Endometrial microvascular endothelial cells (primary cell): ENCODE results near the gene PSMA8. TPM values are rescaled to one million over a fixed set of nuclear protein-coding genes. Genes with fewer than 3 reads are reported as not detected.
"Not testable (repeated sequence)": the region's sequence is repeated elsewhere in the genome, so short reads cannot be mapped to it uniquely, and the experiment has no call there.

Experiments used
- in situ Hi-C: cut with HindIII; loops from 2 replicates; pipeline ENCODE4 v1.10.0; 2017; ENCODE audit warnings: low sequenced_read_pairs, low pct_unique_long_range_greater_than_20kb; ENCODE audit errors: inconsistent ontology term
- total RNA-seq: library from RNA; depleted of rRNA; stranded (reverse); fragments of >200 nt; gene quantifications from one replicate; pipeline ENCODE4 v1.2.3, GENCODE V29; 2015; ENCODE audit errors: inconsistent ontology term

Gene PSMA8
- total RNA-seq, 1 donor from 2014 or later, result not detected

DNA sequence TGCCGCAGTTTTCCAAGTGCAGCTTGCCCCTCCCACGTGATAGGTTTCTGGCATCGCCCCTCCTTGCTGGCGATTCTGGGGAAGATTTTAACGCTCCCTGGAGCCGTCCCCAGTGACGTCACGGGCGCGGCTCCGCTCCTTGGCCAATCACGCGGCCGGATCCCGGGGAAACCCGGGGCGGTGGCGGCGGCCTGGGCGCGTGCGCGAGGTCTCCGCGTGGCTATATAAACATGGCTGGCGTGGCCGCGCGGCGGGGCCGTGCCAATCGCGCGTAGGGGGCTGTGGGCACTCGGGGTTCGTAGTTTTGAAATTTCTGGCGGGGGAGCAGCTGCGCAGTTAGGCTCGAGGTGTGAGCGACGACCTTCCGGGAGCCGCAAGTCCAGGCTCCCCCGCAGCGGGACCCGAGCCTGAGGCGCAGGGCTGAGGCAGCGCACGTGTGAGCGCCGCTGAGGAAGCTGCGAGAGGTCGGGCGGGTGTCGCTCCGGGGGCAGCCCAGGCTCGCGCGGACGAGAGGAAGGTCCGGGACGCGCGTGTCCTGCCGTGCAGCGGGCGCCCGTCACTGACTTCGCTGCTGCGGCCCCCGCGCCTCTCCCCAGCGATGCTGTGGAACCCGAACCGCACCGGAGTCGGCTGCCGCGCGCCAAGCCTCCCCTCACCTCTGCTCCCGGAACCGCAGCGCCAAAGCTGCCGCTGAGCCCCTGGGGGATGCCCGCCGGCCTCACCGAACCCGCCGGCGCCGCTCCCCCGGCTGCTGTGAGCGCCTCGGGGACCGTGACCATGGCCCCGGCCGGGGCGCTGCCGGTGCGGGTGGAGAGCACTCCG, 92.8 kb downstream of the PSMA8 start, which contains the start of gene TAF4B:
Gene TAF4B (plus strand): TSS at position 217 of the 822 bp plus-strand sequence. CDS start 489 bp downstream, at position 706.
- in situ Hi-C loops, result no loop called here

DNA sequence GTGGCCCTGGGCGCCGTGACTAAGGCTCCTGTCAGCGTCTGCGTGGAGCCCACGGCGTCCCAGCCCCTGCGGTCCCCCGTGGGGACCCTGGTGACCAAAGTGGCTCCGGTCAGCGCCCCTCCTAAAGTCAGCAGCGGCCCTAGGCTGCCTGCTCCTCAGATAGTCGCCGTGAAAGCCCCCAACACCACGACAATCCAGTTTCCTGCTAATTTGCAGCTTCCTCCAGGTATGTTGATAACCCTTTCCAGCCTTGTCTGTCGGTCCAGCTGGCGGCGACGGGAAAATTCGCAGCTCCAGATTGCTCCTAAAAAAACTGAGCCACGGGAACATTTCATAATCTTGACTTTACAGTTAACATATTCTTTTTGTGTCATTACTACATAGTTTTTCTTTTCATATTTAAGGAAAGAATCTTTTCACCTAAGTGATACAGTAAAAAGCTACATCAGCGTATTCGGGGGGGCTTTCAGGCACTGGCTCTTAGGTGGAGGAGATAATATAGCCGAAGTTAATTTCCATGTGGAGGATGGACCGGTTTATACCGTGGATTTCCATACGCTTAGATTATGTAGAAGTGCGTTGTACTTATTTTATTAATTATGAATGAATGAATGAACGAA, 93.5 kb downstream of the PSMA8 start:
- in situ Hi-C loops, result no loop called here

DNA sequence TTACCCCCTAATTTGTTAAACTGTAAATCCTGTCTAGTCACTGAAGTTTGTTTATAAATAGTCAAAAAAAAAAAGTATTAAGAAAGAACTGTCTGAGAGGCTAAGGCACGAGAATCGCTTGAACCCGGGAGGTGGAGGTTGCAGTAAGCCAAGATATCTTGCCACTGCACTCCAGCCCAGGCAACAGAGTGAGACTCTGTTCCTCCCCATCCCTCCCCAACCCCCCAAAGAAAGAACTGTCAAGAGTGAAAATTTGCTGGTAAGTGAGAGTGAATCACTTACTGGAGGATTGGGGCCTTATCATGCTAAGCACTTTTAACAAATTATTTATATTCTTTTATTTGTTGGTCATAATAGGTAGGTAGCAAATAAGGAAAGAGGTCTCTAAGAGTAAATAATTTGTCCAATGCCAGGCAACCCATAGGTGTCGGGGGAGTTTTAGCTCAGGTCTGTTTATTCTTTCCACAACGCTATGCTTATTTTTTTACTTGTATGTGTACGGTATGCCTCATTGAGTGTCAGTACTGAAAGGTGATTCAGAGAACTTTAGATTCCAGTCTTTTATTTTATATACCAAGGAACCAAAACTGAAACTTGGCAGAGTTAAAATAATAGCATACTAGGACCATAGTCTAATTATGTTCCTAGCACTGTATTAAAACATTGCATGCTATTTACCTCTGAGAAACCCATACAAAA, 95.0 kb downstream of the PSMA8 start:
- in situ Hi-C loops, result no loop called here

- in situ Hi-C loops, result no loop called here
These were observed 96.8 kb downstream of the PSMA8 start for GRCh38 chr18:26230497-26230896.

- in situ Hi-C loops, result no loop called here
These were observed 99.5 kb downstream of the PSMA8 start for GRCh38 chr18:26233208-26233607.

DNA sequence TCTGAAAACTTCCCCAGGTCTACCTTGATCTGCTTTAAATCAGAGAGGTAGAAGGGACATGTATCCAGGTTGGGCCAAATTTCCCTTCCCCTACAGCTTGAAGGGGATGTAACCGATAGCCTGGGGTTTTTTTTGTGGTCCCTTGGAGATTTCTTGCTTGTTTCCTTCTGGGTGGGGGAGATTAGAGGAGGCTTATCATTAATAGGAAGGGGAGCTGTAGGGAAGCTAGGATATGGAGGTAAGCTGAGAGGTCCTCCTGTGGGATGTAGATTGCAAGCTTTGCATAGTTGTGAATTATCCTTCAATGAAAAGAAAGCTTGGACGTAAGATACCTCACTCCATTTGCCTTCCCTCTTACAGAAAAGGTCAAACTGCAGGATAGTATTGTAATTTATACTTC, 103.7 kb downstream of the PSMA8 start:
- in situ Hi-C loops, result not testable (repeated sequence)

- in situ Hi-C loops, result not testable (repeated sequence)
These were observed 105.0 kb downstream of the PSMA8 start for GRCh38 chr18:26238718-26239117.

DNA sequence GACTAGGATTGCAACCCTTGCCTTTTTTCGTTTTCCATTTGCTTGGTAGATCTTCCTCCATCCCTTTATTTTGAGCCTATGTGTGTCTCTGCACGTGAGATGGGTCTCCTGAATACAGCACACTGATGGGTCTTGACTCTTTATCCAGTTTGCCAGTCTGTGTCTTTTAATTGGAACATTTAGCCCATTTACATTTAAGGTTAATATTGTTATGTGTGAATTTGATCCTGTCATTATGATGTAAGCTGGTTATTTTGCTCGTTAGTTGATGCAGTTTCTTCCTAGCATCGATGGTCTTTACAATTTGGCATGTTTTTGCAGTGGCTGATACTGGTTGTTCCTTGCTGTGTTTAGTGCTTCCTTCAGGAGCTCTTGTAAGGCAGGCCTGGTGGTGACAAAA, 108.7 kb downstream of the PSMA8 start:
- in situ Hi-C loops, result not testable (repeated sequence)

Other genes starting within 250 kb of the PSMA8 start
- 43.6 TPM for gene SS18, start 43.3 kb upstream of the PSMA8 start, total RNA-seq
- gene TAF4B, start 92.6 kb downstream of the PSMA8 start, total RNA-seq, result 5.3 TPM